Thyroid gland (tissue), 4 donors: ENCODE results near the gene AP3D1.

Experiments used
- POLR2A ChIP-seq, 2 donors: fragments of 450-650 bp; IDR thresholded peaks; one replicate each; pipeline ENCODE4 v1.6.1; 2017; ENCODE audit warnings: antibody characterized with exemption in 2 of 2, mild to moderate bottlenecking in 2 of 2, moderate library complexity in 1 of 2
- TF ChIP-seq, protein P1 (sequence below), 6 experiments: fragments of 200-600 bp in 3 of 6; fragments of 450-650 bp in 3 of 6; sonication (generic) in 3 of 6; IDR thresholded peaks; one replicate each; pipeline ENCODE4 v1.5.1; 2016 to 2019; ENCODE audit warnings: antibody characterized with exemption in 6 of 6, mild to moderate bottlenecking in 2 of 6, inconsistent platforms in 1 of 6, moderate library complexity in 1 of 6

DNA sequence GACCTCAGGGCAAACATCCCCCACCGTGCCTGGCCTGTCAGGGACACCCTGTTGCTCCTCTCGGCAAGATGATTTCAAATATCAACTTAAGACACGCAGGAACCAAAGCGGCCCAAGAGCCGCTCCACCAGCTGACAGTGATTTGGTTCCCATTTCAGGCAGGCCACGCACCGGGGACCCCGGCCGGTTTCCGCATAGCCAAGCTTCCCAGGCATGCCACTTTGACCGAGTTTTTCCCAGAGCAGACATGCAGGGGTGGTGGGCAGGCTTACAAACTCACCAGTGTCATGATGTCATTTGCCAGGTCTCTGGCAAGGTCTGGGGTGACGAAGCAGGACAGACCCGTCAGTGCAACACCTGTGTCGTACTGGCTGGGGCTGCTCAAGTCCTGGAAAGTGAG lies 19.2 kb downstream of the AP3D1 start:
- TF ChIP-seq, protein P1, sequence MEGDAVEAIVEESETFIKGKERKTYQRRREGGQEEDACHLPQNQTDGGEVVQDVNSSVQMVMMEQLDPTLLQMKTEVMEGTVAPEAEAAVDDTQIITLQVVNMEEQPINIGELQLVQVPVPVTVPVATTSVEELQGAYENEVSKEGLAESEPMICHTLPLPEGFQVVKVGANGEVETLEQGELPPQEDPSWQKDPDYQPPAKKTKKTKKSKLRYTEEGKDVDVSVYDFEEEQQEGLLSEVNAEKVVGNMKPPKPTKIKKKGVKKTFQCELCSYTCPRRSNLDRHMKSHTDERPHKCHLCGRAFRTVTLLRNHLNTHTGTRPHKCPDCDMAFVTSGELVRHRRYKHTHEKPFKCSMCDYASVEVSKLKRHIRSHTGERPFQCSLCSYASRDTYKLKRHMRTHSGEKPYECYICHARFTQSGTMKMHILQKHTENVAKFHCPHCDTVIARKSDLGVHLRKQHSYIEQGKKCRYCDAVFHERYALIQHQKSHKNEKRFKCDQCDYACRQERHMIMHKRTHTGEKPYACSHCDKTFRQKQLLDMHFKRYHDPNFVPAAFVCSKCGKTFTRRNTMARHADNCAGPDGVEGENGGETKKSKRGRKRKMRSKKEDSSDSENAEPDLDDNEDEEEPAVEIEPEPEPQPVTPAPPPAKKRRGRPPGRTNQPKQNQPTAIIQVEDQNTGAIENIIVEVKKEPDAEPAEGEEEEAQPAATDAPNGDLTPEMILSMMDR (IDR thresholded peaks at IDR 0.05), result no peak
- no peak for TF ChIP-seq POLR2A (IDR thresholded peaks at IDR 0.05)
